ENCODE data around the gene PAM. TPM values are rescaled to one million over a fixed set of nuclear protein-coding genes. Genes with fewer than 3 reads are reported as not detected.

PAM gene
- total RNA-seq, 6 experiments from 2014 or later: 10.9 to 22.7 (median 16.8) TPM

DNA sequence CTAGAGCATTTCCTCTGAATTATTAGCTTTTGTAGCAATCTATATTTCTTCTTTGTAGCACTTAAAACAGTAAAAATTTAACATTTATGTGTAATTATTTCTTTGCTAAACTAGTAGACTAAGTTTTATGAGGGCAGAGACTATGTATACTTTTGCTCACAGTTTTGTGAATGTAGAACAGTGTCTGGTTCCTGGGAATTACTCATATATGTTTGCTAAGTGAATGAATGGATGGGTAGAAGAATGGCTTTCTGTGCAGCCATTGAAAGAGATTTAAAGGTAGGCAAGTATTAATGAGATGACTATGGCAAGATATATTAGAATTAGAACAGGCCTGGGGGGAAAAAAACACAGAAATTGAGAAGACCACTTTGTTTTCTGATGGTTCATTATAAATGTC, 140.1 kb downstream of the PAM start:
- H3K9me3 ChIP-seq: no peaks in the 10 kb centered on the region
- intact Hi-C loops (cut with DNase I): no loop called here
- H3K4me1 ChIP-seq: no peaks in the 10 kb centered on the region
- no peak overlapping the region for H3K4me3 ChIP-seq
- no peak overlapping the region for H3K27ac ChIP-seq
- H3K27me3 ChIP-seq: no peaks in the 10 kb centered on the region
- no peaks in the 10 kb centered on the region for H3K36me3 ChIP-seq
- DNase-seq (no peak), ATAC-seq (no peak)
- TF ChIP-seq POLR2A (IDR thresholded peaks at IDR 0.05): no peak
- TF ChIP-seq, protein P1, sequence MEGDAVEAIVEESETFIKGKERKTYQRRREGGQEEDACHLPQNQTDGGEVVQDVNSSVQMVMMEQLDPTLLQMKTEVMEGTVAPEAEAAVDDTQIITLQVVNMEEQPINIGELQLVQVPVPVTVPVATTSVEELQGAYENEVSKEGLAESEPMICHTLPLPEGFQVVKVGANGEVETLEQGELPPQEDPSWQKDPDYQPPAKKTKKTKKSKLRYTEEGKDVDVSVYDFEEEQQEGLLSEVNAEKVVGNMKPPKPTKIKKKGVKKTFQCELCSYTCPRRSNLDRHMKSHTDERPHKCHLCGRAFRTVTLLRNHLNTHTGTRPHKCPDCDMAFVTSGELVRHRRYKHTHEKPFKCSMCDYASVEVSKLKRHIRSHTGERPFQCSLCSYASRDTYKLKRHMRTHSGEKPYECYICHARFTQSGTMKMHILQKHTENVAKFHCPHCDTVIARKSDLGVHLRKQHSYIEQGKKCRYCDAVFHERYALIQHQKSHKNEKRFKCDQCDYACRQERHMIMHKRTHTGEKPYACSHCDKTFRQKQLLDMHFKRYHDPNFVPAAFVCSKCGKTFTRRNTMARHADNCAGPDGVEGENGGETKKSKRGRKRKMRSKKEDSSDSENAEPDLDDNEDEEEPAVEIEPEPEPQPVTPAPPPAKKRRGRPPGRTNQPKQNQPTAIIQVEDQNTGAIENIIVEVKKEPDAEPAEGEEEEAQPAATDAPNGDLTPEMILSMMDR (IDR thresholded peaks at IDR 0.05): no peak

GRCh38 chr5:102895976-102896375, 140.9 kb downstream of the PAM start:
- ATAC-seq (no peak), DNase-seq (no peak)
- no peaks in the 10 kb centered on the region for H3K27me3 ChIP-seq
- H3K4me3 ChIP-seq: no peak overlapping the region
- H3K36me3 ChIP-seq: no peaks in the 10 kb centered on the region
- H3K4me1 ChIP-seq: no peaks in the 10 kb centered on the region
- H3K9me3 ChIP-seq: no peaks in the 10 kb centered on the region
- H3K27ac ChIP-seq: no peak overlapping the region
- TF ChIP-seq, protein P1 (IDR thresholded peaks at IDR 0.05): no peak
- TF ChIP-seq POLR2A (IDR thresholded peaks at IDR 0.05): no peak
- intact Hi-C loops (cut with DNase I): no loop called here
- WGBS (ENCODE audit: insufficient coverage, low coverage, low lambda C conversion rate, missing lambda C conversion rate): 70% methylated on average over 6 of the region's 6 CpGs

DNA sequence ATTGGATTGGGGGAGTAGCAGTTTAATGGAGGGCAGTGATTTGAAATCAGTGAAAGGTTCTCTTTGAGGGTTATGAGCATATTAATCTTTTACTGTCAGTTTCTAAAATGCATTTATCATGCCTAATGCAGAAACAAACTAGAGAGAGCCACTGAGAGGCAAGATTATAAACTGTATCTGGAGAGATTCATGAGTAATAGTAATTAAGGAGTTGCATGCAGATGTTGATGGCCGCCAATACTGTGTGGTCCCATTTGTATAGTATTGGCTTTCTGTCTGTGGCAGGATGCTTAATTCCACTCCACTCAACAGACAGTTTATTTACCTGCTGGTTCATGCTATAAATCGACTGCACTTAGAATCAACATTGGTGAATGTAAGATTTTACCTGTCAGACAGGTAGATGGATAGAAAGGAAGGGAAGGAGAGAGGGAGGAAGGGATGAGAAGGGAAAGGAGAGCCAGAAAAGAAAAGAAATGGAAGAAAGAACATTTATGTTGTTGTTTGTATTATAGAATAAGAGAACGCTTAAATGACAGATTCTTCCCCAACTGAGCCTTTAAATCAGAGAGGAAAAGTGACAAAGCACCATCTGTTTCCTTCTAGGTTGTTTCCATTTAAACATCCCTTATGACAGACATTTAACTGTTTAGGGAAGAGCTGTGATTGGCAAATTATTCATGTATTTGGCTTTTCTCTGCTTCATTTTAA, 146.5 kb downstream of the PAM start:
- ATAC-seq (no peak), DNase-seq (no peak)
- Histone ChIP-seq H3K4me1 (no peaks in the 10 kb centered on the region), H3K9me3 (no peaks in the 10 kb centered on the region), H3K36me3 (no peaks in the 10 kb centered on the region), H3K27me3 (no peaks in the 10 kb centered on the region), H3K27ac (no peak overlapping the region), H3K4me3 (no peak overlapping the region)
- intact Hi-C loops (cut with DNase I): no loop called here
- WGBS (ENCODE audit: insufficient coverage, low coverage, low lambda C conversion rate, missing lambda C conversion rate): 64% methylated on average over 3 of the region's 3 CpGs
- TF ChIP-seq, protein P1 (IDR thresholded peaks at IDR 0.05): no peak
- no peak for TF ChIP-seq POLR2A (IDR thresholded peaks at IDR 0.05)

DNA sequence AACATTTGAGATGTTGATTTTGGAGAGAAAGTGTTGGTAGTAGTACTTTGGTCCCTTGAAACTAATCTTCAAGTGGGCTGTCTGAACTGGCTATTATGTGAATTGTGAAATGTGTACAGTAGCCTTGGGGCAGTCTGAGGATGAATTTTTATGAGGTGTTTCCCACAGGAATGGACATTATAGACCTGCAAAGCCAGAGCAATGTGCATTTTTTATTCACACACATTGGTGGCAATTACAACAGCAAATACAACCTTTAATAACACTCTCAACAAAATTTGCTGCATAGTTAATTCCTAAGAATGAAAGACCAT, 147.0 kb downstream of the PAM start:
- Histone ChIP-seq H3K9me3 (no peaks in the 10 kb centered on the region), H3K4me1 (no peaks in the 10 kb centered on the region), H3K4me3 (no peak overlapping the region), H3K27ac (no peak overlapping the region), H3K36me3 (no peaks in the 10 kb centered on the region), H3K27me3 (no peaks in the 10 kb centered on the region)
- TF ChIP-seq, protein P1 (IDR thresholded peaks at IDR 0.05): no peak
- no peak for TF ChIP-seq POLR2A (IDR thresholded peaks at IDR 0.05)
- ATAC-seq (no peak), DNase-seq (no peak)
- intact Hi-C loops (cut with DNase I): no loop called here

DNA sequence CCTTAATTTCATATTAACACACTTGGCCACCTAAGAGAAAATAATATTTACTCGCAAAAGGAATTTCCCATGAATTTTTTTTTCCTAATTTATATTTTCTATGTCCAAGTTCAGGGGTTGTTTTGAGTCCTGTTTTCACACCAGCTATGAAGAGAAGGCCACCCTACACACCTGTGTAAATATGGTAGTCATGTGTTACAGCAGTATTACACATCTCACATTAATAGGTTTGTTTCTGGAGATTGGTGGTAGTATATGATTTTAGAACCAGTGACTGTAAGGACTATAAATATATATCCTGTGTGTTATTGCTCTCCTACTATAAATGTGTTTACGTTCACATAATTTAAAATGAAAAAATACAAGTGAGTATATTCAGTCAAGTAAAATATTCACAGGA, 147.5 kb downstream of the PAM start:
- H3K4me1 ChIP-seq: no peaks in the 10 kb centered on the region
- H3K4me3 ChIP-seq: no peak overlapping the region
- 67% methylated on average over 2 of the region's 2 CpGs for WGBS (ENCODE audit: insufficient coverage, low coverage, low lambda C conversion rate, missing lambda C conversion rate)
- H3K9me3 ChIP-seq: no peaks in the 10 kb centered on the region
- H3K27me3 ChIP-seq: no peaks in the 10 kb centered on the region
- ATAC-seq (no peak), DNase-seq (no peak)
- no peak overlapping the region for H3K27ac ChIP-seq
- TF ChIP-seq, protein P1 (IDR thresholded peaks at IDR 0.05): no peak
- TF ChIP-seq POLR2A (IDR thresholded peaks at IDR 0.05): no peak
- no peaks in the 10 kb centered on the region for H3K36me3 ChIP-seq
- intact Hi-C loops (cut with DNase I): no loop called here
